AG09319 (cell line): Measurements from ENCODE around the gene PCNX2.

ENCODE experiments used
- DNase-seq: peaks from one replicate; pipeline ENCODE4 v3.0.0-alpha.2; 2010; ENCODE audit warnings: low read depth; ENCODE audit errors: extremely low read depth
- TF ChIP-seq, protein P1 (sequence below): IDR thresholded peaks from 2 replicates; pipeline ENCODE4 v1.5.1; 2011; ENCODE audit warnings: low read depth, mild to moderate bottlenecking, inconsistent platforms, low read length, moderate library complexity

The PCNX2 gene

DNA sequence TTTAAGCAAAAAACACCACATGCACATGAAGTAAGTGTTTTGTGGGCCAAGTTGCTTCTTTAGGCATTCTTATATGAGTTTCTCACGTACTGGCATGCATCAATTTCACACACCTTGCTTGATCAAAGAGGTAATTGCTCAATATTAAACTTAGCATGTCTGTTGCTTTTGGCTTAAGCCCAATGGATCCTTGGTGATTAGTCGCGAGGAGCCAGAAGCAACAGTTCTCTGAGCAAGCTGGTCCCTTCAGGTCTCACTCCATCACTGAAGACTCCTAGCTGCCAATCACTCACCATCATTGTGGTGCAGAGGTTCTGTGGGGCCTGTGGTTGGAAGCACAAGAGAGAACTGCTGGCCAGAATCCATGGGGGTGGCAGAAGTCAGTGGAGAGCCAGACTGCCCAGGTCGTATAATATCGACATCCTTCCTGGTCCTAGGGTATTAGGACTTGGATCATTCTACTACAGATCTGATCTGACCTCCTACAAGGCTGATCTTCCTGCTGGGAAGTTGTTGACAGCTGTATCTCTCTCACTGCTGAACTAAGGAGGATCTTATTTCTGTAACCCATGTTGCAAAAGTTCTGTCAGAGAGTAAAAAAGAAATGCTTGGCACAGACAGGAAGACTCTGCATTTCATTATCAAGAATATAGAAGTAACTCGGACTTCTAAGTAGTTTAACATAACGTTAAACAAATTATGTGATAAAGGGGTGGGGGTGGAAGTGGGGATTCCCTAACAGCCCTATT is 204.6 kb downstream of the PCNX2 start:
- TF ChIP-seq, protein P1, sequence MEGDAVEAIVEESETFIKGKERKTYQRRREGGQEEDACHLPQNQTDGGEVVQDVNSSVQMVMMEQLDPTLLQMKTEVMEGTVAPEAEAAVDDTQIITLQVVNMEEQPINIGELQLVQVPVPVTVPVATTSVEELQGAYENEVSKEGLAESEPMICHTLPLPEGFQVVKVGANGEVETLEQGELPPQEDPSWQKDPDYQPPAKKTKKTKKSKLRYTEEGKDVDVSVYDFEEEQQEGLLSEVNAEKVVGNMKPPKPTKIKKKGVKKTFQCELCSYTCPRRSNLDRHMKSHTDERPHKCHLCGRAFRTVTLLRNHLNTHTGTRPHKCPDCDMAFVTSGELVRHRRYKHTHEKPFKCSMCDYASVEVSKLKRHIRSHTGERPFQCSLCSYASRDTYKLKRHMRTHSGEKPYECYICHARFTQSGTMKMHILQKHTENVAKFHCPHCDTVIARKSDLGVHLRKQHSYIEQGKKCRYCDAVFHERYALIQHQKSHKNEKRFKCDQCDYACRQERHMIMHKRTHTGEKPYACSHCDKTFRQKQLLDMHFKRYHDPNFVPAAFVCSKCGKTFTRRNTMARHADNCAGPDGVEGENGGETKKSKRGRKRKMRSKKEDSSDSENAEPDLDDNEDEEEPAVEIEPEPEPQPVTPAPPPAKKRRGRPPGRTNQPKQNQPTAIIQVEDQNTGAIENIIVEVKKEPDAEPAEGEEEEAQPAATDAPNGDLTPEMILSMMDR = no peak
- no peak for DNase-seq

DNA sequence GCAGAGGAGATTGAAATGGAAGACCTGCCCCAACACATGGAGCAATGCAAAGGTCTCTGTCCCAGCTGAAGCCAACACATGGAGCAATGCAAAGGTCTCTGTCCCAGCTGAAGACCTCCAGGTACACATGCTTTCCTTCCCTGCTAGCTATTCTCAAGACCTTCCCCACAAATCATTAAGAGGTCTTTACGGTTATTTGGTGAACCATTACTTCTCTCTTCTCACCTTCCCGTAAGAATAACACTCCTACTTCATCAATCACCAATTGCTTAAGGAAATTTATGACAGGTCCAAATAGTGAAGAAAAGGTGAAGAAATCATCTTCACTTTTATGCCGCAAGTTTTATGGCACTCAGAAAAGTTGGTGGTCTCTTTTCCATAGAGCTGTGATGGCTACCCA is 206.3 kb downstream of the PCNX2 start:
- TF ChIP-seq, protein P1 = no peak

DNA sequence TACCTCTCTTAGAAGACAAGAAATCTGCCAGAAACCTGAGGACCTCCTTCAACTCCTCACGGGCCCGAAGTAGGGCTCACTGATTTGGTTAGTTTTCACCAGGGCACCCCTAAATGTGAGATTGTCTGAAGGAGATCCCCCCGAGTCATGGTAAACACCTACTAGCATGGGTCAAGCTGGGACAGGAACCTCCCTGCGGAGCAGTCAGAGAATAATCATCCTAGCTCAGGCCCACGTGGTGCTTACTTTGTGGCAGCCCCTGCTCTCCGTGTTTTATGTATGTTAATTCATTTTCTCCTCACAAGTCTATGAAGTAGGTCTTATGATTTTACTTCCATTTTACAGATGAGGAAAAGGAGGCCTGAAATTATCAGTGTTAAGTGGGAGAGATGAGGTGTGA is 206.9 kb downstream of the PCNX2 start:
- TF ChIP-seq, protein P1 = no peak
- no peak for DNase-seq

More for the DNA sequence above, 206.3 kb downstream of the PCNX2 start:
- no peak for DNase-seq

DNA sequence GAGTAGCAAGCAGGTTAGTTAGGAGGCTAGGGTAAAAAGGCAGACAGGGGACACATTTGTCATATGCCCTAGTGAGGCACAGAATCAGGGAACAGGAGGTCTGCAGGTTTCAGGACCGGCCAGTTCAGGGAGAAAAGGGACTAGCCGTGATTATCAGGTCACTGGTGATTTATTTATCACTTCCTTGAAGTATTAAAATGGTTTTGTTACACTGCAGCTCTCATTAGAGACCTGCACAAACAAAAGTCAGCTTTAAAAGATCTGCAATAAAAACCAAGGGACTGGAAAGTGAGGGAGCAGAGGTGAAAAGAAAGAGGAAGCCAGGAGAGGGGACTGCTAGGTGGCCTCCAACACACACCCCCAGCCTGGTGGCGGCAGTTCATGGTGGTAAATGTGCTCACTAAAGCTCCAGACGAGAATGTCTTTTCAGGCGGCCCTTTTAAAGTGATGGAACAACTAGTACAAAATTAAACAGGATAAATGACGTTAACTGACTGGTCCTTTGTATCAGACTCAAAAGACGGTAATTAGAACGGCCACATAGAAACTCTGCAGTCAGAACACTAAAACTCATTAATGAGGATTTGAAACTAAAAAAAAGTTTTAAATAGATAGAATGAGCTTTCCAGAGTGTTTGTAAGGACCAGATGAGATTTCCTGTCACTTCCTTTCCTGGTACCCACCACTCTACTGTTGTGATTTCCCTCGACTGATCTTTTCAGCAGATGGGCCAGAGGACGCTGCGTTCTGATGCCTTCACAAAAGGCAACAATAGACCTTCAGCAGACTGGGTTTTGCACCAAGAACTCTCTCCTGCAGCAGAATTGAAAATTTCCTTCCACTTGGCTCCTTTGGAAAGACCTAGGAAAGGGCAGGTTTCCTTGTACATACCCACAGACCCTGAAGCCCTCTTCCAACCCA is 208.3 kb downstream of the PCNX2 start:
- DNase-seq = no peak
- TF ChIP-seq, protein P1 = no peak

DNA sequence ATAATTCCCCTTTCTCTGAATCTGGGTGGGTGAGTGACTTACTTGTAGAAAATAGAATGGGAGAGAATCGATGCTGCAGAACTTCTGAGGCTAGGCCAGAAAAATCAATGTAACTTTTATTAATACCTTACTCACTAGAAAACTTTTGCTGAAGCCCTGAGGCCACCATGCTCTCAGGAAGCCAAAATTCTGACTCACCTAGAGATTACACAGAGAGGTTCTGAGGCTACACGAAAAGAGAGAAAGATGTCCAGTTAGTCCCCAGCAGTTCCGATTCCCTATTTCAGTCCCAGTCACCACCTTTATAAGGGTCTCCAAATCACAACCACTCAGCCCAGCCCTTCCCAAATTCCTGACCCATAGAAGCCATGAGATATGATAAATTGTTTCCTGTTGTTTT is 210.0 kb downstream of the PCNX2 start:
- TF ChIP-seq, protein P1 = no peak
- no peak for DNase-seq

DNA sequence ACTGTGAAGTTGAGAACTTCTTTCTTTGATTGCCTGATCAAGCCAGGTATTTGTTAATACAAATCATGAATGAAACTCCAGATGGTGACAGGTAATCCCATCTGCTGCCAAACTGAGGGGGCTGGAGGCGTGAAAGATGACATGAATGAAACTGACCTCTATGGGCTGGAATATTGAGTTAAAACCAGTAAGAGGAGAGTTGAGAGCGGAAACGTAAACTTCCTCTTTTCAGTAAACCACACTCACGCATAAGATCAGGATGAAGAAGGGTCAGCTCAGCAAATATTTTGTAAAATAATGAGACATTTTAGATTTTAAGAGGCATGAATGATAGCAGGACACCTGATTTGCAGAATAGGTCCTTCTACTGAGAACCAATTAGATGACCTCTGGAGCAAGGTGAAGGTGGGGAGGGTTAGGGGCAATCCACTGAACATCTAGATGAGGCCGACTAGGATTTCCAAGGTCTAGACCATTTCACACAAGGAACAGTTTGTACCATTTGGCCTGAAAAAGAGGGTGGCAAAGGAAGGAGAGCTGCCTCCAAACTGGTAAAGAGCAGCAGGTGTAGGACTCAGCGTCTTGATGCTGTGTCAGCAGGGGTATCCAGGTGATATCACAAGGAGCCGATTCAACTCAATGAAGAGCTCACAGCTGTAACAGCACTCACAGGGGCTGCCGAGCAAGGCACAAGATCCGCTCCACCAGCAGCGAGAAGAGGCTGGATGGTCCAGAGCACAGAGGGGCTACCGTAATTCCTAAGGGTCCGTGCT is 212.6 kb downstream of the PCNX2 start:
- no peak for DNase-seq
- TF ChIP-seq, protein P1 = no peak
